Measurements from ENCODE around the gene TRIM56. TPM values are rescaled to one million over a fixed set of nuclear protein-coding genes. Genes with fewer than 3 reads are reported as not detected.

The TRIM56 gene
- total and polyA plus RNA-seq, 2 of the 13 experiments (the other 11 are each of a cell fraction or from before 2014, with no cell fraction given), result 3.2 to 7.1 TPM

GRCh38 chr7:101104193-101104713, 19.0 kb downstream of the TRIM56 start (continued):
- no peak for TF ChIP-seq HNF4G (IDR thresholded peaks at IDR 0.05; ENCODE audit: borderline replicate concordance, low read depth, low read length)
- TF ChIP-seq HNF4G (CRISPR knock-in tag; IDR thresholded peaks at IDR 0.05; ENCODE audit: borderline replicate concordance, low read depth), result 0 out of 2 replicates have a peak, but pooled peaks have one; percentile 18
- TF ChIP-seq ZNF362 (CRISPR knock-in tag; IDR thresholded peaks at IDR 0.05; ENCODE audit: borderline replicate concordance), result 0 out of 2 replicates have a peak, but pooled peaks have one; percentile 52
- peak; percentile 28; the same call in 1 of the 2 replicates for TF ChIP-seq NR2F6 (IDR thresholded peaks at IDR 0.05)
- TF ChIP-seq NR2F6 (CRISPR knock-in tag; IDR thresholded peaks at IDR 0.05), result peak; percentile 65; the same call in 1 of the 2 replicates
- TF ChIP-seq SKIL (CRISPR knock-in tag; IDR thresholded peaks at IDR 0.05; ENCODE audit: borderline replicate concordance), result peak; percentile 38; the same call in 1 of the 2 replicates
- no peak for TF ChIP-seq SRSF9 (IDR thresholded peaks at IDR 0.05; ENCODE audit: borderline replicate concordance, insufficient read depth, low read depth, low read length, poor library complexity, severe bottlenecking)
- peak; percentile 54; the same call in 1 of the 2 replicates for TF ChIP-seq MTA1 (CRISPR knock-in tag; IDR thresholded peaks at IDR 0.05; ENCODE audit: borderline replicate concordance)
- peak; percentile 58; the same call in 1 of the 2 replicates for TF ChIP-seq KLF12 (CRISPR knock-in tag; IDR thresholded peaks at IDR 0.05; ENCODE audit: borderline replicate concordance)

- no peak for FAIRE-seq
- H3K4me1 ChIP-seq (ENCODE audit: insufficient read depth, low read length), result peaks cover 98% of the 10 kb centered on the region
- POLR2A ChIA-PET, result interaction anchor here (3.2 to 6.3 kb wide), 2 partner anchors 17 to 21 kb away, joined by 52 to 56 read pairs; partner anchors contain the start of gene SERPINE1
These were observed 19.5 kb downstream of the TRIM56 start for GRCh38 chr7:101104799-101105198.

More at GRCh38 chr7:101104799-101105198, 19.5 kb downstream of the TRIM56 start:
- H3K4me3 ChIP-seq (replicated peaks in 1 of 3; ENCODE audit: insufficient read depth in 1 of 3, low read depth in 2 of 3, low read length in 3 of 3), result no peak overlapping the region
- ATAC-seq (no peak), DNase-seq (ENCODE audit: low spot score) (no peak)
- no peak overlapping the region for H3K9ac ChIP-seq (ENCODE audit: insufficient read depth, low read depth, low read length)
- H3K27ac ChIP-seq (ENCODE audit: extremely low read length, insufficient read depth, low read length), result peak overlapping the region; percentile 19
- intact Hi-C loops (cut with micrococcal nuclease; ENCODE audit: unreplicated experiment), result no loop called here
- H4K20me1 ChIP-seq (ENCODE audit: insufficient read depth, low read length), result no peaks in the 10 kb centered on the region
- no peak overlapping the region for H2AFZ ChIP-seq (ENCODE audit: low read length)
- no peaks in the 10 kb centered on the region for H3K9me3 ChIP-seq (ENCODE audit: low read length)
- no peak overlapping the region for H3K4me2 ChIP-seq (ENCODE audit: low read depth, low read length)
- 76% methylated on average over 3 of the region's 3 CpGs for WGBS (ENCODE audit: low lambda C conversion rate)
- no peaks in the 10 kb centered on the region for H3K79me2 ChIP-seq (ENCODE audit: insufficient read depth, low read length)
- TF ChIP-seq ZSCAN31 (CRISPR knock-in tag; IDR thresholded peaks at IDR 0.05; ENCODE audit: low read depth), result 0 out of 2 replicates have a peak, but pooled peaks have one; percentile 16
- no peak for TF ChIP-seq ZC3H4 (CRISPR knock-in tag; IDR thresholded peaks at IDR 0.05; ENCODE audit: borderline replicate concordance)
- CTCF ChIA-PET (ENCODE audit: low intra/inter-chr PET ratio, low total read pairs), result no interaction called here
- no TSS peak for BruUV-seq (replicated peaks)
- no peaks in the 10 kb centered on the region for H3K36me3 ChIP-seq (replicated peaks in 1 of 2; ENCODE audit: control insufficient read depth in 1 of 2, insufficient read depth in 2 of 2, low read length in 2 of 2)
- no peaks in the 10 kb centered on the region for H3K27me3 ChIP-seq (ENCODE audit: control insufficient read depth in 1 of 2, insufficient read depth in 2 of 2, low read length in 2 of 2)
- in situ Hi-C loops (cut with HindIII; ENCODE audit: extremely low pct_ligation_motif_present, low pct_unique_long_range_greater_than_20kb), result no loop called here
